Kidney (tissue), 22 donors: ENCODE results near the gene KRTAP3-3. TPM values are rescaled to one million over a fixed set of nuclear protein-coding genes. Genes with fewer than 3 reads are reported as not detected.
"Not testable (repeated sequence)": the region's sequence is repeated elsewhere in the genome, so short reads cannot be mapped to it uniquely, and the experiment has no call there.

Experiments used
- DNase-seq, 5 donors: peaks; one replicate each; pipeline ENCODE4 v3.0.0-alpha.2; 2013 to 2020
- FAIRE-seq: peaks from 2 replicates; lab custom pipeline; 2012; peaks lifted over from hg19 to GRCh38; lab: Jason Lieb, UNC
- H3K27ac ChIP-seq, 2 donors: one replicate each; pipeline ENCODE4 v1.7.0; 2013; ENCODE audit warnings: low read depth in 2 of 2, low read length in 2 of 2, inconsistent platforms in 1 of 2
- H3K27me3 ChIP-seq: one replicate; pipeline ENCODE4 v1.7.1; 2013; ENCODE audit warnings: low read length, inconsistent platforms; ENCODE audit not compliant: control insufficient read depth, insufficient read depth
- H3K36me3 ChIP-seq, 3 donors: one replicate each; pipeline versions ENCODE4 v1.7.0 to v1.7.1; 2013; ENCODE audit warnings: low read length in 3 of 3, control low read depth in 1 of 3, inconsistent platforms in 1 of 3; ENCODE audit not compliant: insufficient read depth in 3 of 3, control insufficient read depth in 2 of 3
- H3K4me1 ChIP-seq, 3 donors: one replicate each; pipeline versions ENCODE4 v1.7.0 to v1.7.1; 2013; ENCODE audit warnings: low read length in 3 of 3, inconsistent platforms in 1 of 3, low read depth in 1 of 3; ENCODE audit not compliant: control insufficient read depth in 2 of 3, insufficient read depth in 2 of 3
- H3K4me3 ChIP-seq, 3 donors: one replicate each; pipeline versions ENCODE4 v1.7.0 to v1.8.1; 2013; ENCODE audit warnings: low read length in 3 of 3, control low read depth in 1 of 3, inconsistent platforms in 1 of 3
- H3K9ac ChIP-seq, 3 donors: one replicate each; pipeline versions ENCODE4 v1.7.0 to v1.7.1; 2013; ENCODE audit warnings: low read length in 3 of 3, control low read depth in 1 of 3, inconsistent platforms in 1 of 3
- H3K9me3 ChIP-seq, 3 donors: one replicate each; pipeline versions ENCODE4 v1.7.0 to v1.7.1; 2013; ENCODE audit warnings: low read length in 3 of 3, control low read depth in 1 of 3, inconsistent platforms in 1 of 3; ENCODE audit not compliant: control insufficient read depth in 2 of 3, insufficient read depth in 1 of 3
- intact Hi-C: fragments of 100-400 bp; cut with DNase I; formaldehyde crosslinking; loops from one replicate; pipeline ENCODE4 v1.11.1; 2022
- long read RNA-seq, 10 donors: library from polyadenylated mRNA in 1 of 10; unstranded in 1 of 10; transcript quantifications; one replicate each; pipeline ENCODE4 v2.0.0 and lab custom pipeline, GENCODE V29; 2021 to 2026
- polyA plus RNA-seq: library from polyadenylated mRNA; stranded (reverse); fragments of 350-450 nt; fragmentation: Illumina TruSeq; extraction: RNeasy Lipid Tissue Mini Kit (QIAGEN cat#74804); gene quantifications from one replicate; pipeline ENCODE4 v1.2.3, GENCODE V29; 2014; ENCODE audit warnings: low read depth, low replicate concordance; ENCODE audit not compliant: insufficient read depth
- total RNA-seq: library from RNA; stranded (reverse); fragmentation: NEBNext Ultra II Directional; extraction: Animal tissue kit (Norgen Biotek cat#: 25700); gene quantifications from one replicate; pipeline ENCODE4 v1.2.1, GENCODE V29; 2021
- TF ChIP-seq, protein P1 (sequence below): IDR thresholded peaks from 3 replicates; pipeline ENCODE4 v1.5.1; 2012; ENCODE audit warnings: mild to moderate bottlenecking, moderate library complexity, borderline replicate concordance; ENCODE audit not compliant: insufficient read depth; ENCODE audit errors: extremely low read depth
- donor health status: control.
- donor health status: control.
- donor health status: control.
- donor health status: control.
- donor health status: control.
- donor health status: DM: yes; HTN: yes; CAD: no.
- donor health status: Normal renal cell carcinoma (clear cell type).

The KRTAP3-3 gene
- total RNA-seq: not detected
- polyA plus RNA-seq: not detected
- long read RNA-seq, donor 1: 0 reads
- long read RNA-seq, donor 2: 0 reads
- long read RNA-seq, donor 3: 0 reads
- long read RNA-seq, donor 4: 0 reads
- long read RNA-seq, donor 5: 0 reads
- long read RNA-seq, donor 6: 0 reads
- long read RNA-seq, donor 7: 0 reads
- long read RNA-seq, donor 8, partial matches to known transcripts: 0 of 1 reads
- long read RNA-seq, donor 8, other reads (novel, unspliced or antisense): 0 of 1 reads
- long read RNA-seq, donor 9: 0 reads
- long read RNA-seq, donor 10: 0 reads

DNA sequence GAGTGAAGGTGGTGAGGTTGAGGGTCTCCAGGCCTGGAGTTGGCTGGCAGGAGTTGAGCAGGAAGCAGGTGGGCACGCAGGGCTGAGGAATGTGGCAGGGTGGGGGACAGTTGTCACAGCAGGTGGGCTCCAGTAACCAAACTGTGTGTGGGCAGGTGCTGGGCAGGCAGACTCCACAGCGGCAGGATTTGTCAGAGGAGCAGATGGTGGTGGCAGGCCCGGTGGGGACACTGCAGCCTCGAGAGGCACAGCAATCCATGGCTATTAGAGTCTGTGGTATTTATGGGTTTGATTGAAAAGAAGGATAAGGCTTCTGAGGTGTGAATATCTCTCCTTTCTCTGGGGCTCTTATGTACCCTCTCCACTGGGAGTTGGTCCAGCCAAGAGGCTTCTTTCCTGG, at the start of gene KRTAP3-3:
TSS of gene KRTAP3-3 (minus strand) at position 326 of the 400 bp plus-strand sequence. CDS start at position 259, 67 bp downstream.
- Histone ChIP-seq H3K9me3 (no peaks in the 10 kb centered on the region), H3K27me3 (no peaks in the 10 kb centered on the region), H3K27ac (no peak within 1 kb of the TSS), H3K36me3 (no peaks in the 10 kb centered on the region), H3K4me1 (no peaks in the 10 kb centered on the region), H3K4me3 (no peak within 1 kb of the TSS), H3K9ac (no peak within 1 kb of the TSS)
- FAIRE-seq (no peak), DNase-seq (no peak)
- intact Hi-C loops: no loop called here
- TF ChIP-seq, protein P1, sequence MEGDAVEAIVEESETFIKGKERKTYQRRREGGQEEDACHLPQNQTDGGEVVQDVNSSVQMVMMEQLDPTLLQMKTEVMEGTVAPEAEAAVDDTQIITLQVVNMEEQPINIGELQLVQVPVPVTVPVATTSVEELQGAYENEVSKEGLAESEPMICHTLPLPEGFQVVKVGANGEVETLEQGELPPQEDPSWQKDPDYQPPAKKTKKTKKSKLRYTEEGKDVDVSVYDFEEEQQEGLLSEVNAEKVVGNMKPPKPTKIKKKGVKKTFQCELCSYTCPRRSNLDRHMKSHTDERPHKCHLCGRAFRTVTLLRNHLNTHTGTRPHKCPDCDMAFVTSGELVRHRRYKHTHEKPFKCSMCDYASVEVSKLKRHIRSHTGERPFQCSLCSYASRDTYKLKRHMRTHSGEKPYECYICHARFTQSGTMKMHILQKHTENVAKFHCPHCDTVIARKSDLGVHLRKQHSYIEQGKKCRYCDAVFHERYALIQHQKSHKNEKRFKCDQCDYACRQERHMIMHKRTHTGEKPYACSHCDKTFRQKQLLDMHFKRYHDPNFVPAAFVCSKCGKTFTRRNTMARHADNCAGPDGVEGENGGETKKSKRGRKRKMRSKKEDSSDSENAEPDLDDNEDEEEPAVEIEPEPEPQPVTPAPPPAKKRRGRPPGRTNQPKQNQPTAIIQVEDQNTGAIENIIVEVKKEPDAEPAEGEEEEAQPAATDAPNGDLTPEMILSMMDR: no peak

DNA sequence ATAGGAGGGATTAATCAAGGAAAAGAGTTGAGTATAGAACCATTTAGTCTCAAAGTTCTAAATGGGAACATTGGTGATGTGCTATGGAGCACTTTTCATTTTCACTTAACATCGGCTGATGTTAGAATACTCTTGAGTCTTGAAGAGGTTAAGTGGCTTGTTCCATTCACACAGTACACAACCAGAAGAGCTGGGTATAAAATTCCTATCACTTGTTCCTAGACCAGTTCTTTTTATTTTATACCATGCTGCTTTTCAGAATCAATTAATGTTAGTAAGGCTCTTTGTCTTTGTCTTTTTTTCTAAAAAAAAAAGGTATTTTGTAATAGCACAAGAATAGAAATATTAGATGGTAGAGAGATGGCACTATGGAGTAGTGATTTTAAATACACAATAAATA, 49.0 kb upstream of the KRTAP3-3 start:
- TF ChIP-seq, protein P1: no peak
- H3K4me1 ChIP-seq: no peaks in the 10 kb centered on the region
- H3K9ac ChIP-seq: no peak overlapping the region
- peaks cover 0 to 4% (median 0%) of the 10 kb centered on the region in 3 donors for H3K9me3 ChIP-seq
- no peak for DNase-seq
- H3K27ac ChIP-seq: no peak overlapping the region
- FAIRE-seq: no peak
- H3K27me3 ChIP-seq: no peaks in the 10 kb centered on the region
- intact Hi-C loops: no loop called here
- no peak overlapping the region for H3K4me3 ChIP-seq
- no peaks in the 10 kb centered on the region for H3K36me3 ChIP-seq

DNA sequence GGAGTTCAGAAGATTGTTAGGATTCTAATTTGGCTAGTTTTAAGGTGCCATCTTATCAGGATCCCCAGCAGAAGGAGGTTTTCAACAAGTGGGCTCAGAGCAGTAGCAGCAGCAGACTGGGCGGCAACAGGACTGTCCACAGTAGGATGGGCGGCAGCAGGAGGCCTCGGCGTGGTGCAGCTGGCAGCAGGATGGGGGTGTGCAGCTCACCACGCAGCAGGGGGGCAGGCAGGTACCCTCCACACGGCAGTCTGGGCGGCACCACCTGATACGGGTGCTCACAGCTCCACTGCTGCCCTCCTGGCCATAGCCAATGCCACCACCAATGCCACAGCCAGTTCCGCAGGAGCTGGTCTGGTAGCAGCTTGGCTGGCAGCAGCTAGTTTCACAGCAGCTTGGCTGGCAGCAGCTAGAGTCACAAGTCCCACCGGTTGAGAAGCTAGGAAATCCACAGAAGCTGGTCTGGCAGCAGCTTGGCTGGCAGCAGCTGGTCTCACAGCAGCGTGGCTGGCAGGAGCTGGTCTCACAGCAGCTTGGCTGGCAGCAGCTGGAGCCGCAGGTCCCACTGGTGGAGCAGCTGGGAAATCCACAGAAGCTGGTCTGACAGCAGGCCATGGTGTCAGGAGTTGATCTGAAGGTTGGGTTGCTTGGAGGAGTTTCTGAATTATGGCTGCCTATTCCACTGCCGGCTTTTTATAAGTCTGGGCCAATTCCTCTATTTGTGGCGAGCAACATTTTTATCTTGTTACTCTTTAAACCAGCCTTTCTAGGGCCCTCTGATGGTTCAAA, 47.0 kb upstream of the KRTAP3-3 start, which contains the start of gene KRTAP1-1:
TSS of gene KRTAP1-1 (minus strand) at position 668 of the 789 bp plus-strand sequence. CDS start at position 615, 53 bp downstream.
- H3K27ac ChIP-seq, DNase-seq, H3K9ac ChIP-seq, H3K4me1 ChIP-seq, H3K9me3 ChIP-seq, intact Hi-C loops, H3K27me3 ChIP-seq, H3K4me3 ChIP-seq, H3K36me3 ChIP-seq, FAIRE-seq: not testable (repeated sequence)

DNA sequence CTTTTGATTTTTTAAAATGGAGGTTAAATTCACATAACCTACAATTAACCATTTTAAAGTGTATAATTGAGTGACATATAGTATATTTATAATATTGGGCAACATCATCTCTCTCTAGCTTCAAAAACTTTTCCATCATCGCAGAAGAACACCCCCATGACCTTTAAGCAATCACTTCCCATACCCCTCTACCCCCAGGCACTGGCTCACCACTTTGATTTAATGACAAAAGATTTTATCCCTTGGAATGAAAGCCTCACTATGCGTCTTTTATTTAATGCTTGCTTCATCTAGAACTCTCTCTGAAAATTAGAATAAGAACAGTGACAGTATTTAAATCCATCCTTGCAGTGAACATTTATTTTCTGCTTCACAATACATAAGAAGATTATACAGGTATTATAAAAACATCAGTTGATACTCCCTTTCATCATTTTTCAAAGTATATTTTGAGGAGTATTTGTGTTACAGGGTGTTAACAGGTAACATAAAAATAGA, 43.9 kb upstream of the KRTAP3-3 start:
- Histone ChIP-seq H3K4me3 (no peak overlapping the region), H3K9ac (no peak overlapping the region), H3K36me3 (no peaks in the 10 kb centered on the region), H3K4me1 (no peaks in the 10 kb centered on the region), H3K27me3 (no peaks in the 10 kb centered on the region), H3K9me3 (peaks cover 0 to 3% (median 0%) of the 10 kb centered on the region in 3 donors), H3K27ac (no peak overlapping the region)
- TF ChIP-seq, protein P1: no peak
- no peak for DNase-seq
- no peak for FAIRE-seq
- intact Hi-C loops: no loop called here

DNA sequence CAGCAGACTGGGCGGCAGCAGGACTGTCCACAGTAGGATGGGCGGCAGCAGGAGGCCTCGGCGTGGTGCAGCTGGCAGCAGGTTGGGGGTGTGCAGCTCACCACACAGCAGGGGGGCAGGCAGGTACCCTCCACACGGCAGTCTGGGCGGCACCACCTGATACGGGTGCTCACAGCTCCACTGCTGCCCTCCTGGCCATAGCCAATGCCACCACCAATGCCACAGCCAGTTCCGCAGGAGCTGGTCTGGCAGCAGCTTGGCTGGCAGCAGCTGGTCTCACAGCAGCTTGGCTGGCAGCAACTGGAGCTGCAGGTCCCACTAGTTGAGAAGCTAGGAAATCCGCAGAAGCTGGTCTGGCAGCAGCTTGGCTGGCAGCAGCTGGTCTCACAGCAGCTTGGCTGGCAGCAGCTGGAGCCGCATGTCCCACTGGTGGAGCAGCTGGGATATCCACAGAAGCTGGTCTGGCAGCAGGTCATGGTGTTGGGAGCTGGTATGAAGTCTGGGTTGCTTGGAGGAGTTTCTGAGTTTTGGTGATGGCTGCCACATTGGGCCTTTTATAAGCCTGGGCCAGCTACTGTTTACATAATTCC, 40.5 kb upstream of the KRTAP3-3 start, which contains the start of gene KRTAP1-3:
TSS of gene KRTAP1-3 (minus strand) at position 529 of the 590 bp plus-strand sequence. CDS start at position 476, 53 bp downstream.
- FAIRE-seq, H3K4me1 ChIP-seq, H3K9me3 ChIP-seq, DNase-seq, intact Hi-C loops, H3K27ac ChIP-seq, H3K4me3 ChIP-seq, H3K27me3 ChIP-seq, H3K9ac ChIP-seq, H3K36me3 ChIP-seq: not testable (repeated sequence)
